ENCODE data around the gene RMND1. TPM values are rescaled to one million over a fixed set of nuclear protein-coding genes. Genes with fewer than 3 reads are reported as not detected.
A peak's percentile ranks its signal among the peaks of the same experiment; 100 is the strongest.

The RMND1 gene
- total and polyA plus RNA-seq, 2 of the 13 experiments (the other 11 are each of a cell fraction or from before 2014, with no cell fraction given), result 34.0 to 72.5 TPM

- TF ChIP-seq ZFP36 (IDR thresholded peaks at IDR 0.05; ENCODE audit: borderline replicate concordance, low read depth, low read length, partially characterized antibody), result no peak
- peak; percentile 60; the same call in 1 of the 2 replicates for TF ChIP-seq RERE (CRISPR knock-in tag; IDR thresholded peaks at IDR 0.05; ENCODE audit: low read depth)
- no peak for TF ChIP-seq XBP1 (CRISPR knock-in tag; IDR thresholded peaks at IDR 0.05)
- TF ChIP-seq GATAD2A (CRISPR knock-in tag; IDR thresholded peaks at IDR 0.05), result peak; percentile 17; the same call in 1 of the 2 replicates
- TF ChIP-seq TRAFD1 (CRISPR knock-in tag; IDR thresholded peaks at IDR 0.05; ENCODE audit: borderline replicate concordance), result no peak
- TF ChIP-seq FUBP1 (CRISPR knock-in tag; IDR thresholded peaks at IDR 0.05; ENCODE audit: borderline replicate concordance), result no peak
- TF ChIP-seq CSRNP2 (CRISPR knock-in tag; conservative IDR thresholded peaks at IDR 0.05; ENCODE audit: low read depth), result 0 out of 2 replicates have a peak, but pooled peaks have one; percentile 13
- peak; percentile 100 for TF ChIP-seq HNRNPK (IDR thresholded peaks at IDR 0.05; ENCODE audit: low read depth, low read length, poor library complexity, severe bottlenecking)
- no peak for TF ChIP-seq MAFF (IDR thresholded peaks at IDR 0.05; ENCODE audit: low read depth, low read length)
- TF ChIP-seq BRCA1 (CRISPR knock-in tag; IDR thresholded peaks at IDR 0.05), result no peak
- peak; percentile 71; the same call in 1 of the 2 replicates for TF ChIP-seq ZFP91 (CRISPR knock-in tag; IDR thresholded peaks at IDR 0.05; ENCODE audit: borderline replicate concordance)
- TF ChIP-seq RBM22 (optimal IDR thresholded peaks at IDR 0.05; ENCODE audit: low read length), result no peak
- TF ChIP-seq ZNF232 (CRISPR knock-in tag; IDR thresholded peaks at IDR 0.05; ENCODE audit: borderline replicate concordance), result no peak
- TF ChIP-seq ERF (CRISPR knock-in tag; IDR thresholded peaks at IDR 0.05), result peak; percentile 90
- TF ChIP-seq ZKSCAN1 (IDR thresholded peaks at IDR 0.05; ENCODE audit: low read length), result peak; percentile 12; the same call in 1 of the 2 replicates
- peak; percentile 5 for TF ChIP-seq HOXA5 (CRISPR knock-in tag; IDR thresholded peaks at IDR 0.05)
Measured at GRCh38 chr6:151390276-151390850, 61.6 kb downstream of the RMND1 start (continued).

All from HepG2 (cell line).